Skeletal muscle cell (primary cell): ENCODE results near the gene TRIM2.

Source experiments
- DNase-seq: peaks from one replicate; pipeline ENCODE4 v3.0.0-alpha.2; 2010; ENCODE audit warnings: low read depth
- H3K4me3 ChIP-seq: 2 replicates; pipeline ENCODE4 v1.5.1; 2011; ENCODE audit warnings: low read depth, mild to moderate bottlenecking, control low read depth, low read length, moderate library complexity

TRIM2 gene

GRCh38 chr4:153243468-153243867 lies 39.2 kb downstream of the TRIM2 start:
- DNase-seq: no peak
- no peak overlapping the region for H3K4me3 ChIP-seq

- DNase-seq: no peak
- H3K4me3 ChIP-seq: no peak overlapping the region
Observed at GRCh38 chr4:153244969-153245368, 40.7 kb downstream of the TRIM2 start.

GRCh38 chr4:153245775-153246174 lies 41.5 kb downstream of the TRIM2 start:
- DNase-seq: no peak
- no peak overlapping the region for H3K4me3 ChIP-seq

- no peak for DNase-seq
- H3K4me3 ChIP-seq: no peak overlapping the region
Observed at GRCh38 chr4:153246446-153247115, 42.3 kb downstream of the TRIM2 start.

- no peak for DNase-seq
- H3K4me3 ChIP-seq: no peak overlapping the region
Observed at GRCh38 chr4:153247116-153247490, 42.9 kb downstream of the TRIM2 start.

- DNase-seq: no peak
- H3K4me3 ChIP-seq: peak overlapping the region; percentile 59
Observed at GRCh38 chr4:153248641-153249198, 44.5 kb downstream of the TRIM2 start.

- peak overlapping the region; percentile 59 for H3K4me3 ChIP-seq
- DNase-seq: no peak
Observed at GRCh38 chr4:153249199-153250041, 45.2 kb downstream of the TRIM2 start.

- H3K4me3 ChIP-seq: no peak overlapping the region
- DNase-seq: no peak
Observed at GRCh38 chr4:153252122-153252521, 47.9 kb downstream of the TRIM2 start.

- DNase-seq: no peak
- no peak overlapping the region for H3K4me3 ChIP-seq
Observed at GRCh38 chr4:153255233-153255632, 51.0 kb downstream of the TRIM2 start.

GRCh38 chr4:153257151-153257620 lies 52.9 kb downstream of the TRIM2 start:
- no peak for DNase-seq
- H3K4me3 ChIP-seq: peak overlapping the region; percentile 6

GRCh38 chr4:153257991-153258390 lies 53.7 kb downstream of the TRIM2 start:
- DNase-seq: no peak
- H3K4me3 ChIP-seq: no peak overlapping the region

- no peak for DNase-seq
Observed at GRCh38 chr4:153258750-153259149, 54.5 kb downstream of the TRIM2 start.

GRCh38 chr4:153259661-153260060 lies 55.4 kb downstream of the TRIM2 start:
- H3K4me3 ChIP-seq: no peak overlapping the region

More at GRCh38 chr4:153258750-153259149, 54.5 kb downstream of the TRIM2 start:
- no peak overlapping the region for H3K4me3 ChIP-seq

GRCh38 chr4:153260132-153260531 lies 55.9 kb downstream of the TRIM2 start:
- no peak overlapping the region for H3K4me3 ChIP-seq
- no peak for DNase-seq

More at GRCh38 chr4:153259661-153260060, 55.4 kb downstream of the TRIM2 start:
- no peak for DNase-seq

- no peak overlapping the region for H3K4me3 ChIP-seq
- DNase-seq: no peak
Observed at GRCh38 chr4:153260553-153261300, 56.5 kb downstream of the TRIM2 start.

GRCh38 chr4:153261461-153261860 lies 57.2 kb downstream of the TRIM2 start:
- H3K4me3 ChIP-seq: no peak overlapping the region
- DNase-seq: no peak

- DNase-seq: no peak
- no peak overlapping the region for H3K4me3 ChIP-seq
Observed at GRCh38 chr4:153261914-153262313, 57.7 kb downstream of the TRIM2 start.

GRCh38 chr4:153265306-153266047 lies 61.2 kb downstream of the TRIM2 start:
- no peak for DNase-seq
- H3K4me3 ChIP-seq: no peak overlapping the region

GRCh38 chr4:153266988-153267387 lies 62.7 kb downstream of the TRIM2 start:
- no peak overlapping the region for H3K4me3 ChIP-seq
- no peak for DNase-seq
